Activated CD4-positive, alpha-beta T cell treated with anti-CD3 and anti-CD28 coated beads for 1 hour (primary cell): ENCODE results near the gene TIGD1.

ENCODE experiments used
- DNase-seq: peaks from one replicate; pipeline ENCODE4 v3.0.0-alpha.2; 2020

TIGD1 gene

DNA sequence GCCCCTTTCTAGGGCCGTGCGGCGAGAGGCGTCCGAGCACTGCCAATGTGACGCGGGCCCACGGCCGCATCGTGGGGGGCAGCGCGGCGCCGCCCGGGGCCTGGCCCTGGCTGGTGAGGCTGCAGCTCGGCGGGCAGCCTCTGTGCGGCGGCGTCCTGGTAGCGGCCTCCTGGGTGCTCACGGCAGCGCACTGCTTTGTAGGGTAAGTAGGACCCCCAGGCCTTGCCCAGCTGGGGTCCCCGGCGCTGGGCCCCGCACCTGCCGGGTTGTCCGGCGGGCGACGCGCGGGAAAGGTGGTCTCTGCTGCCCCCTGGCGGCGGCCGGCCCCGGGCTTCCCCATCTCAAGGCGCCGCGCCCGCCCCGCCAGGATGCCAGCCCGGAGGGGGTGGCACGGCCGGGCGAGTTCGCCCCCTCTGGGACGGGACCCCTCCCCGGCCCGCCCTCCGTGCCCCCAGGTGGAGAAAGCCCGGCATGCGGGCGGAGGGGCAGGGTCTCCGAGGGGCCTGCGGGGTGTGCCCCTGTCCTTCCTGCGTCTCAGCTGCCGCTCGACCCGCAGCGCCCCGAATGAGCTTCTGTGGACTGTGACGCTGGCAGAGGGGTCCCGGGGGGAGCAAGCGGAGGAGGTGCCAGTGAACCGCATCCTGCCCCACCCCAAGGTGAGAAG, 28.3 kb downstream of the TIGD1 start:
- peak; percentile 53 for DNase-seq

DNA sequence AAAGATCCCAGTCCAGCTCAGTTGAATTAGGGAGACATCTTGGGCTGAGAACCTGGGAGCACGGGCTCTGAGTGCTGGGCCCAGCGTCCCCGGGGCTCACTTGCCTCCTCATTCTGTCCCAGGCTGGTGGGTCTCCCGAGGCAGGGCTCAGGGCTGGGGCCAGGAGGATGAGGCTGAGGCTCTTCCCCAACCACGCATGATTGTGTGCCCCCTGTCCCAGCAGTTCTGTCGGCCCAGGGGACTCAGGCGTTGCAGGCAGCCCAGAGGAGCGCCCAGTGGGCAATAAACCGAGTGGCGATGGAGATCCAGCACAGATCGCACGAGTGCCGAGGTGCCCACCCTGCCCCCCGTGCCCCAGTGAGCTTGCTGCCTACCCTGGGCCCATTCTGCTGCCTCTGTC, 29.3 kb downstream of the TIGD1 start:
- no peak for DNase-seq

- DNase-seq = no peak
These were observed 29.9 kb downstream of the TIGD1 start for GRCh38 chr2:232520489-232520888.

GRCh38 chr2:232519581-232520438, 30.5 kb downstream of the TIGD1 start, which contains the start of gene PRSS56:
Gene PRSS56 (plus strand): TSS chr2:232520388. CDS start chr2:232520599, 211 bp downstream.
- no peak for DNase-seq

- DNase-seq = no peak
These were observed 31.5 kb downstream of the TIGD1 start for GRCh38 chr2:232518844-232519243.

- no peak for DNase-seq
These were observed 33.8 kb downstream of the TIGD1 start for GRCh38 chr2:232516551-232516950.

GRCh38 chr2:232515639-232516038, 34.7 kb downstream of the TIGD1 start:
- no peak for DNase-seq

- no peak for DNase-seq
These were observed 37.0 kb downstream of the TIGD1 start for GRCh38 chr2:232513353-232513752.

- DNase-seq = no peak
These were observed 37.8 kb downstream of the TIGD1 start for GRCh38 chr2:232512602-232513001.

- DNase-seq = no peak
These were observed 38.9 kb downstream of the TIGD1 start for GRCh38 chr2:232511336-232511890.

- DNase-seq = no peak
These were observed 42.1 kb downstream of the TIGD1 start for GRCh38 chr2:232508251-232508650.

- no peak for DNase-seq
These were observed 43.6 kb downstream of the TIGD1 start for GRCh38 chr2:232506709-232507108.

- no peak for DNase-seq
These were observed 44.5 kb downstream of the TIGD1 start for GRCh38 chr2:232505856-232506255.

- DNase-seq = no peak
These were observed 45.9 kb downstream of the TIGD1 start for GRCh38 chr2:232504438-232504837.

DNA sequence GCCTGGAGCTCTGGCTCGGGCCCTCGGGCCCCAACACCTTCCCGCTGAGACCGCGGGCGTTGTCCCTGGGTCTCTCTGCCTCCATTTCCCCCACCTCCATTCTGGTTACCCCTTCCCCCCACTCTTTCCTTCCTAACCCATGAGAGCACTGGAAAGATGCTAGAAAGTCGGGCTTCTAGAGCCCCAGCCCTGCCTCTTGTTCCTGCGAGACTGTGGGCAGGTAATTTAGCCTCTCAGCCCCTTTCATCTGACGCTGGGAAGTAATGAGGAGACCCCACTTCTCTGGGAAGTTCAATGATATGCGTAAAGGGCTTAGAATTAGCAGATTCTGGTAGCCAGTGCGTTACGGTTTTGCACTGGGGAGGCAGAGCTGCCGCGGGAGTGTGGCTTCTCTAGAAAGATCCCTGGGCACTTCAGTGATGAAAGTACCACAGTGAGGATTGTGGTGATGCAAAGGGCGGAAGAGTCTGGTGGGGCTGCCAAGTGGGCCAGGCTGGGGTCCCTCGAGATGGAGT, 46.5 kb downstream of the TIGD1 start:
- DNase-seq = no peak

DNA sequence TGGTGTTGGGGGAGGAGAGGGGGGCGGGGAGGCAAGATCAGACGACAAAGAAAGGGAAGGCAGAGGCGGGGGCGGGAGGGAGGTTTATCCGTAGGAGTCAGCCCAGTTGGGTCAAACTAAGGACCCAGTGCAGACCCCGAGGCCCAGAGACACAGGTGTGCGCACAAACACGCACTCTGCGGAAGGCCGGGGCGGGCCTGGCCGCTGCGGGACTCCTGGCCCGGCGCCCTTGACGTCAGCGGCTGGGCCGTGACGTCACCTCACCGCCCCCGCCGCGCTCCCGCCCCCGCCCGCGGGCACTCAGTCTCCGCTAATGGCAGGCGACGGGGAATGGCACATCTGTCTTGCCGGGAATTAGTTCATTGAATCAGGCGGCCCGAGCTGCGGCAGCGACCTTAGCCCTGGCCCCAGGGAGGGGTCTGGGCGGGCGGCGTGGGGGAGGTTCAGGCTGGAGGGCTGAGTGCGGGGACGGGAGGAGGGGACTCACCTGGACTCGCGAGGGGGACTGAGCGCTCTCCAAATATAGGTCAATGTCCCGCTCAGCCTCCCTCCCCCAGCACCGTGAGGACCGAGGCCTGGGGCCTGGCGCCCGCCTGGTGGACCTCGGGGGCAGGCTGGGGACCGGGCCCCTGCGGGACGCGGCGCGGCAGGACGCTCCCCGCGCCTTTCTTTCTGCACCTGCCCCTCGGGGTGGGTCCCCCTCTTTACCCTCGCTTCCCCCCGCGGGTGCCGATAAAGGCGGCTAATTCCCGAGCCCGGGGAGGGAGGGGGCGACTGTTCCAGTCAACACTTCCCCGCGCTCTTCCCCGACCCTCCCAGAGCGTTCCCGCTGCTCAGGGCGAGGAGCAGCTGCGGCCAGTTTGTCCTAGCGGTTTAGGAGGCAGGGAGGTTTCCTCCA, 47.2 kb downstream of the TIGD1 start:
- DNase-seq = peak; percentile 12

- DNase-seq = no peak
These were observed 47.8 kb downstream of the TIGD1 start for GRCh38 chr2:232502511-232502910.

DNA sequence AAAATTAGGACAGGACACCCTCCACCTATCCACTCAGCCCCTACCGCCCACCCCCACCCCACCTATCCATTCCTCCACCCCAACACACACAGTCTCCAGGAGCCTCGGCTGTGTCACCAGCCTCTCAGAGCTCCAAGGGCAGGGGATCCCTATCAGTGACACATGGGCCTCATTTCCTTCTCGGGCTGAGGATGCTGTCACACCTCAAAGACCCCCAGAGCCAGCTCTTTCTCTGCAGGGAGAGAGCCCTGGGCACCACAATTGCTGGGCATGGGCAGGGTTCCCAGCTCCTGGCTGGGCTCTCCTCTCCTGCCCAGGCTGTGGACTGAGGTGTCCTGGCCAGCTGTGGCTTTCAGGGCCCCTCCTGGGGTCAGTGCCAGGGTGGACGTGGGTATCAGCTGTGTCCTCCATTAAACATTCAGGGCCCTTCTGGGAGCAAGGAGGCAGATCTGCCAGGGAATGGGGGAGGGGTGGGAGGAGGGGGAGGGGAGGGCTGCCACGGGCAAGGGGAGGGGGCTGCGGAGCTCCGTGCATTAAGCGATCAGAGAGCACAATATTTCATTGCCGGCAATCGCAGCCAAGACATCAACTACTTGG, 48.5 kb downstream of the TIGD1 start:
- DNase-seq = no peak

GRCh38 chr2:232501331-232501771, 49.0 kb downstream of the TIGD1 start:
- no peak for DNase-seq

- DNase-seq = no peak
These were observed 51.9 kb downstream of the TIGD1 start for GRCh38 chr2:232498452-232498851.
